GM21390 (cell line): ENCODE data around the gene SYT3.
"Not testable (repeated sequence)": the region's sequence is repeated elsewhere in the genome, so short reads cannot be mapped to it uniquely, and the experiment has no call there.

Experiments used
- ATAC-seq: cut with Tn5 transposase; IDR thresholded peaks from one replicate; pipeline ENCODE4 v1.9.1; 2021; ENCODE audit not compliant: unreplicated experiment

The SYT3 gene

GRCh38 chr19:50604264-50605073, 35.2 kb downstream of the SYT3 start:
- ATAC-seq = not testable (repeated sequence)

DNA sequence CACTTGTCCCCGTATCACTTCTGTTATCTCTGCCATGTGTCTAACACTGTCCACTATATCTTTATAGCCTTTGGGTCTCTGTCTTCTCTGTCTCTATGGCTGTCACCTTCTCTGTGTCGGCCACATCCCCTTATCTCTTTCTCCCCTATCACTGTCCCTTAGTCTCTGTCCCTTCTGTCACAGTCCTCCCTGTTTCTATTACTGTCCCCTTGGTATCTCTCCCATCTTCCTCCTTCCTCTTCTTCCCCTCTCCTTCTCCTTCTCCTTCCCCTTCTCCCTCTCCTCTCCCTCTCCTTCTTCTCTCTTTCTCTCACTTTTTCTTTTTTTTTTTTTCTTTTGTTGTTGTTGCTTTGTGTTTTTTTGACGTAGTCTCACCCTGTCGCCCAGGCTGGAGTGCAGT, 36.7 kb downstream of the SYT3 start:
- ATAC-seq = no peak

DNA sequence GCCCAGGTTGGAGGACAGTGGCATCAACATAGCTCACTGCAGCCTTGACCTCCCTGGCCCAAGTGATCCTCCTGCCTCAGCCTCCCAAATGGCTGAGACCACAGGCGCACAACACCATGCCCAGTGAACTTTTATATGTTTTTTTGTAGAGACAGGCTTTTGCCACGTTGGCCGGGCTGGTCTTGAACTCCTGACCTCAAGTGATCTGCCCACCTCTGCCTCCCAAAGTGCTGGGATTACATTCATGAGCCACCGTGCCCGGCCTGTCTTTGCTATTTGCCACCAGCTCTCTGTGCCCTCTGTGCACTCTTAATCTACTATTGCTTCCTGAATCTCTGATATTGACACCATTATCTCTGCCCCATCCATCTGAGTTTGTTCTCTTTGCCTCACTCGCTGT, 37.2 kb downstream of the SYT3 start:
- ATAC-seq = no peak

- no peak for ATAC-seq
Measured at GRCh38 chr19:50602089-50602422, 37.6 kb downstream of the SYT3 start.

DNA sequence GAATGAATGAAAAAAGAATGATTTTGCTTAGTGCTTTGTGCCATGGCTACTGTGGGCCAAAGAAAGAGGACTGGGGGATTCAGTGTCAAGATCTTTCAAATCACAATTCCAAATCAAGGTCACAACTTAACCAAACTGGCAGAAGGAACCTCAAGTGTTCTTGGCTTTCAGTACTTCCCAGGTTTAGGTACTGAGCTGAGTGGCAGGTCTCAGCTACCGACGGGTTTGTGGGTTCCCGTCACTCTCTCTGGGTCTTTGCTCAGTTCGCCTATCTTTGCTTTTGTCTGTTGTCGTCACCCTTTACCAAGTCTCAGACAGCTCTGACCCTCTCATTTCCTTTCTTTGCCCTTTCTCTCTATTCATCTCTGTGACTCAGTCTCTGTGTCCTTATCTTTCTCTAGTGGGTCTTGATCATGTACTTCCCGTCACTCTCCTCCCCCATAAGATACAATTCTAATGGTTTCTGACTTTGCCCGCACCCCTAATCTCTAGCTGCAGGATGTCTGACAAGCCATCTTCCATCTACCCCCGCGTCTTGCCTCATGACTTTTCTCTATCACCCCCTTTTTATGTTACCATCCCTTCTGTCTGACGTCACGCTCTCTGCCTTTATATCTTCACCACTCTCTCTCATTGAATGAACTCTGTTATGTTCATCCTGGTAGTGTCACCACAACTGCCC, 38.1 kb downstream of the SYT3 start:
- no peak for ATAC-seq

- ATAC-seq = no peak
Measured at GRCh38 chr19:50599427-50599826, 40.3 kb downstream of the SYT3 start.

DNA sequence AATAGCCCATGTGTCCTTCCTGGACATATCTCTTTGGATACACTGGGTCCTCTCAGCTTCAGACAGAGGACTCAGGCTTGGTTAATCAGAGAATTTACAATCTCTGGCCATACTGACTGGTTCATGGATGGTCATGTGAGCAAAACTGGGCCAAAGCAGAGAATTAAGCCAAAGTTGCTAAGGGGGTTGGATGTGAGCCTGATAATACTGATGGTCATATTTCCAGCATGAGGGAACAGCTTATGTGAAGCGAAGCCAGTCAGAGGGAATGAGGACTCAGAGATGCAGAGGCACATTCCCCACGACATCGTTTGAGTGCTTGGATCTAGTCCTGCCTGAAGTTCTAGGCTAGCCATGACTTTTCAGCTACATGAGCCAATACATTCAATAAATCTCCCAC, 49.5 kb downstream of the SYT3 start:
- no peak for ATAC-seq

GRCh38 chr19:50581795-50582660, 57.7 kb downstream of the SYT3 start:
- not testable (repeated sequence) for ATAC-seq

DNA sequence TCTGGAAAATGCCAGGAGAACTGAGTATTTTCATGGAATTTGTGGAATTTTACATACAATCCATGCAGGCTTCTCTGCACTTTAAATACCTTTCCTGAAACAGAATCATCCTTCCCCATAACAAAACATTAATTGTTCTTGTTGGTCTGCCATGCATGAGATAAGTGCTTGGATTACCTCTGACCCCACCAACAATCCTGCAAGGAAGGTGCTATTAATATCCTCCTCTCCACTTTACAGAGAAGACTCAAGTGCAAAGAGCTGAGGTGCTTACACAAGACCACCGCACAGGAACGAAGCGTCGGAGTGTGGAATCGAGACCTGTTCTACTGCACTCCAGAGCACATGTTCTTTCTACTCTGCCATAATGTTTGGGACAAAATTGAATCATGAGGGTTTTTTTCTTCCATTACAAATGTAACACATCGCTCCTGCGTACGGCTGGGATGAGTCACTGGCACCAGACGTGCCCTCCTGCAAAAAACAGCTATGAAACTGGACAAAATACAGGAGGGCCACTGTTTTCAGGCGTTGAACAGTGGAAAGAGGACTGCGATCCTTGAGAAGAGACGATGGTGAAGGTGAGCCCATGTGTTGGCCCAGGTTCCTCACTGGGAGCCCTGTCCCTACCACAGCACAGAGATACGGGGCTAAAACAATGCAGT, 58.6 kb downstream of the SYT3 start:
- no peak for ATAC-seq

DNA sequence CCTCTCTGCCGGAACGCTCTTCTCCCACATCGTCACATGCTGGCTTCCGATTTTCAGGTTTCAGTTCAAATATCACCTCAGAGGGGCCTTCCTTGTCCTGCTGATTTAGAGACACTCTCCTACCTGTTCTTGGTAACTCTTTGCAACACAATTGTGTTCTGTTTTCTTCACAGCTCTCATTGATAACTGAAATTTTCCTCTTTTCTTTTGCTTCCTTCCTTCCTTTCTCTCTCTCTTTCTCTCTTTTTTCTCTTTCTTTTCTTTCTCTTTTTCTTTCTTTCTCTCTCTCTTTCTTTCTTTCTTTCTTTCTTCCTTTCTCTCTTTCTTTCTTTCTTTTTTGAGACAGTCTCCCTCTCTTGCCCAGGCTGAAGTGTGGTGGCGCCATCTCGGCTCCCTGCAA, 59.4 kb downstream of the SYT3 start:
- no peak for ATAC-seq

DNA sequence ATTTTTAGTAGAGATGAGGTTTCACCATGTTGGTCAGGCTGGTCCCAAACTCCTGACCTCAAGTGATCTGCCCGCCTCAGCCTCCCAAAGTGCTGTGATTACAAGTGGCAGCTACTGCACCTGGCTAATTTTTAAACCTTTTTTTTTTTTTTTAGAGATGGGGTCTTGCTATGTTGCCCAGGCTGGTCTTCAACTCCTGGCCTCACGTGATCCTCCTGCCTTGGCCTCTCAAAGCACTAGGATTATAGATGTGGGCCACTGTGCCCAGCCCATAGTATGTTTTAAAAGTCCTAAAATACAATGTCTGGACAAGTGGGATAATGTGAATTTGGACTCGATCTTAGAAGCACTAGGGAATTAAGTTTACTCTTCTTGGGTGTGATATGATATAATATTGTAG, 62.9 kb downstream of the SYT3 start:
- ATAC-seq = not testable (repeated sequence)

- ATAC-seq = no peak
Measured at GRCh38 chr19:50573741-50574461, 65.8 kb downstream of the SYT3 start.
